LoVo (cell line): ENCODE results near the gene DNAH9.
A peak's percentile ranks its signal among the peaks of the same experiment; 100 is the strongest.

ENCODE experiments used
- DNase-seq: peaks from one replicate; pipeline ENCODE4 v3.0.0-alpha.2; 2016; ENCODE audit warnings: low spot score

DNAH9 gene

DNA sequence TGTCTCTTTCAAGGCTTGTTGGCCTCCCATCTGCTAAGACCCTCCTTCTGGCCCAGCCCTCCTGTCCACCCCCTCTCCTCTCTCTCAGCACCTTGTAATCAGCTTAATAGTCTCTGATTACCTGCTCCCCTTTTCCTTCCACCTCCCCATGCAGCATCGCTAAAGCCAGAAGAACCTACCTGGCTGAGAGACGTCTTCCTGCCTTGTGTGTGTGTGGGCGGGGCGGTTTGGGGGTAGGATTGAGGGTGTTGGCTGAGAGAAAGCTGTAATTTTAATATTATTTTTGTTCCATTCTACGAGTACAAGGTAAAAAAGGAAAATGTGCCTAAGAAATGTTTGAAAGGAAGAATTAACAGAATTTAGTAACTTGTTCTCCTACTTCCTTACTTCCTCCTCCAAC lies 3.4 kb downstream of the DNAH9 start:
- DNase-seq: no peak

DNA sequence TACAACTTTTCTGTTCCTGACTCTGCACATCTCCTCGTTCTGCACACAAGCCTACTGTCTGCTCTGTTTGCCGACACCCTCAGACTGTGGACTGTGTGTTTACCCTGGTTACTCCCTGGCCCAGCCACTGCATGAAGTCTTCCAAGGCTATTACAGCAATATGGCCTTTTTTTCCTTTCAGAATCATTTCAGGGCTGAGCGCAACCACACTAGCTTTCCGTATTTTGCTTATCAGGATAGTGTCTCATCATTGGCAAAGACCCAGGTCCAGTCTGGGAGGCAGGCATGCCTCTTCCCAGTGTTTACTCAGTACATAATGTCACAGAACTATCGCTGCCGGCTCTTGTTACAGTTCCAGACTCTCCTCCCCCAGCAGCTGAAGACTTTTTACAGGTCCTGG lies 10.1 kb downstream of the DNAH9 start:
- DNase-seq: no peak

DNA sequence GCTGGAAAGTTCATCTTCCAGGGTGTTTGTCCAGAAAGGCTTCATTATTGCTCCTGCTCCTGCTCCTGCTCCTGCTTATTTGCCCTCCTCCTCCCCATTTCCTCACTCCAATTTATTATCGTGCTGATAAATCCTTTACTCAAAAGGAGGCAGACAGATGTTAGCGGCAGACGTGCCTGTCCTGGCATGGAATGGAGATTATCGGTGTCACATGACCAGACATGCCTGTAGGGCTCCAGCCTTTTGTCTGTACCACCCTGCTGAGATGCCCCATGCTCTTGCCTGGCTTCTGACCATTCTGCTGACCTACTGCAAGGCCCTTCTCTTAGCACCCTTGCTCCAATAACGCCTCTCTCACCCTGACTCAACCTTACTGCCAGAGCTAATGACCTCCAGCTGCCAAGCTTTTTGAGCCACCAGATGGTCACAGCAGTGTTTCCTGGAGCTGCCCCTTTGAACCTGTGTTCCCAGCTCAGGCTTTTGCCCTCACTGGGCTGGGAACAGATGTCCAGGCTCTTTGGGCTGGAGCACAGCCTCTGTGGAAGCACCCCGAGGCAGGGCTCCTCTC lies 12.8 kb downstream of the DNAH9 start:
- DNase-seq: no peak

DNA sequence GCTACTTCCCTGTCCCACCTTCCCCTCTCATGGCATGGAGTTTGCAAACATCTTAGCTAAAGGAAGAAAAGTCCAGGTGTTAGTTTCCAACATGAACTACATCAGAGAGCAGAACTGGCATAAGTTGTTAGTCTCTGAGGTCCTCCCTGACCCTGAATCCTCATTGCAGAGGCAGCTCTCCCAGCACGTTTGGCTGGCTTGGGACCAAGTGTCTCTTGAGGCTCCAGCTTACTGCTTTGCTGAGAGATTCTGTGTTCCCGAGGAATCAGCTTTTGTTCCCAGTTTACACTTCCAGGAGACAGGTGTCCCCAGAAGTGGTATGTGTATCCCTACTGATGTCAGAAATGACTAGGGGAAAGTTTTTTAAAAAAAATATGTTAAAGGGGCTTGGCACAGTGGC lies 14.7 kb downstream of the DNAH9 start:
- DNase-seq: no peak

DNA sequence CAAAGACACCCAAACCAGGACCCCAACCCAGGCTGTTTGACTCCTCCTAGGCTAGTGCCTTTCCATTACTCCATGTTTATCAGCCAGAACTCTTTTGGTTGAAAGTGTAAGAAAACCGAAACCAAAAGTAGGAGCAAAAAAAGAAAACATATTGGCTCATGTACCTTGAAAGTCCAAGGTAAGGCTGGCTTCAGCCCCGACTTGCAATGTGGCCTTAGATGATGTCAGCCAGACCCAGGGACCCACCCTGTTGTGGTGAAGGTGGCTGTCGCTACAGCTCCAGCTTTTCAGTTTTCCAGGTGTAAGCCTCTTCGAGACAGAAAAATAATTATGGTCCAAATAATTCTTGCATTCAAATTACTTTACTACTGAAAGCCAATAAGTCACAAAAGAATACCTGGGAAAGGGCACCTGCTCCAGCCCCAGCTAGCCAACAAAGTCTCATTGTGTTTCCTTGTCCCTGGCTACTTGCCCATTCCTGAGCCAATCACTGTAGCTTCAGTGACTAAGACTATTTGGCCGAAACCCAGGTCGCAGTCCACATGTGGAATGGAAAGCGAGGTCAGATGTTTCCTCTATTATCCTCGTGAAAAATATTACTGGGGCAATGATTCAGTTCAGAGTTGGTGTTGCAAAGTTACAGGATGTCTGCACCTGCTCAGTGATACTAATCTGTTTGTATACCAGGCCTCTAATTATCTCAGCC lies 20.7 kb downstream of the DNAH9 start:
- DNase-seq: peak; percentile 85

DNA sequence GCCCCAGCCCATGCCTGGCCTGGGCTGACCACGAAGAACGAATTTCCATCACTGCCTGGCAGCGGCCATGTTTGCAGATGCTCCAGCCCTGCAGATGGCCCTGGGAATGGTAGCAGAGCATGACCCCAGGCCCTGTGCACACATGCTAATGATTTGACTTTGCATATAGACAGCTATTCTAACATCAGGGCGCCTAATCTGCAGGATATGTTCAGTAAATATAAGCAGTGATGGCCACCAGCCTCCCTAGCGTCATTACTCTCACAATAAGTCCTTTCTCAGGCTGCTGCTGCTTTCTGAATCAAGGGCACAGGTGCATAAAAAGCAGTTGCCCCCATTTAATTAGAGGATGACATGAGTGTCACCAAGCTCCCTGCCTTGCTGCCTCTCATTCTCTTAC lies 24.2 kb downstream of the DNAH9 start:
- DNase-seq: no peak

DNA sequence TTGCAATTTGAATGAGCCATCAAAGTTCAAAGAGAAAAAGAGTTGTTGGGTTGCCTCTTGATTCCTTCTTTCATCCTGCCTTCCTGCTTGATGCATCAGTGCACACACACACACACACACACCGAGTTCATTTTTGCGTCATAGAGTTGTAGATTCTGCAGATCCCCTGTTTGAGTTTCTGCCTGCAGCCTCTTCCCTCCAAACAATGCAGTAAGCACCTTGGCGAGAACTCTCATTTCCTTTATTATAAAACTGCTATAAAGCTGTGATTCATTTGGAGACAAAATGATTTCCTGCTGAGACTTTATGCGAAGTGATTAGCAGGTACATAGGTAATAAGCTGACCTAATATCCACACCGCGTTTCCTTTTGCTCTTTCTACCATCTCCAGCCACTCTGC lies 26.7 kb downstream of the DNAH9 start:
- no peak for DNase-seq

DNA sequence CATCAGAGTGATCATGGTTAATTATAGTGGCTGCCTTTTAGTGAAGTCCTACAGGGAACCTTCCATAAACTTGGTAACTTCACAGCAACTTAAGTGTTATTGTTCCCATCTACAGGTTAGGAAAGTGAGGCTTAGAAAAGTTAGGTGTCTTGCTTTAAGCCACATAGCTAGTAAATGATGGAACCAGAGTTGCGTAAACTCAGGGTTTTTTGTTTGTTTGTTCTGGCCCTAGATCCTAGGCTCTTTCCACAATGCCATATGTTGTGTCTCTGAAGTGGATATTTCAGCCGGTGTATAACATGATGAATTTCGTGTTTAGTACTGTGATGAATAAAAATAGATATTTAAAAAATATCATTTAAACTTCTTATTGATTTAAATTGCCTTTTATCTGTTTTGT lies 27.6 kb downstream of the DNAH9 start:
- no peak for DNase-seq

DNA sequence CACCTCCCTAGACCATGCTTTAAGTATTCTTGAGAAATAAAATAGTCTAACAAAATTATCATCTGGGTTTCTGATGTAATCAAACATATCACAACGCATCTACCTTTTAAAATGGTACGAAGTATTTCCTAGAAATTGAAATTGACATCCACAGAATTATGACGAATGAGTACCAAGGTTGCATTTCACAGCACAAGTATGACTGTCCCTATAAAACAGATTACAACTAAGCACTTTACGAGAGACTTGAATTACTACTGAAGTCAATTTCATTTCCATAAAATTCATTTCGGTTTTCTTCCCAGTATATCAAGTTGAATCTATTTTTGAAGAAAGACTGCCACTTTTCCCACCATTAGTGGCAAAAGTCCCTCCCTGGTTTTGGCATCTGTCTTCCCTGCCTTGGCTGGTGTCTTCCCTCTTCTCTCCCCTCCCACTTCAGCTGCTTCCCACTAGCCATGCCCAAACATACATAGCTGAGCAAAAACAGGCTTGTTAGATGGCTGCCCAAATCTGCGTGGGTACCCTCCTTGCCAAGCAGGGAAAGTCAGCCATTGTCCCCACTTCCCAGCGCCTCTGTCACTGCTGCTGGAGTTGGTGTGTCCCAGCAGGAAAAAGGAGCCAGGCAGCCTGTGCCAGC lies 29.2 kb downstream of the DNAH9 start:
- no peak for DNase-seq

DNA sequence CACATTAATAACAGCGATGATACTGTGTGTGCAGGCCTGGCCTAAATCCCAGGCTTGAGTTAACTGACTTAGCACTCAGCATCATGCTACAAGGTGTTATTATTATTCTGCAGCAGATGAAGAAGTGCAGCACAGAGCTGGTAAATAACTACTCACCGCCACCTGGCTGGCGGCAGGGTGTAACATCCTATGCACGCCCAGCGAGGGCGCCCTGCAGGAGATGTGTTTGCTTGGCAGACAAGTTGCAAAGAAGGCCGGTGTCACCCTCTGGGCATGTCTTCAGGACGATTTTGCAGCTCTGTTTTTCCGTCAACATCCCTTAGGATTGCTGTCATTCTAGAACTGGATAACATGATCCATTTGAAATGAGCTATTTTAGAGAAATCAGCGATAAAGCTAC lies 30.1 kb downstream of the DNAH9 start:
- DNase-seq: no peak

DNA sequence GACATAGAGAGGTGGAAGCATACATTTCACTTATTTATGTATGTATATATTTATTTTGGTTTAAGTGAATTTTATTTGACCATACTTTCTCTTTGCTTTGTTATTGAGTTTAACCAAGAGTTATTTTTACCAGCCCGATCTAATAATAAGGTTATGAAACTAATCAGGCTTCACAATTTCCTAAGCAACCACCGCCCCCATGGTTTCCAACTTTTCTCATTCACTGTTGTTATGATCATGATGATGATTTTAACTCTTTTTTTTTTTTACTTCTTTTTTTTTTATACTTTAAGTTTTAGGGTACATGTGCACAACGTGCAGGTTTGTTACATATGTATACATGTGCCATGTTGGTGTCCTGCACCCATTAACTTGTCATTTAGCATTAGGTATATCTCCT lies 30.6 kb downstream of the DNAH9 start:
- no peak for DNase-seq

DNA sequence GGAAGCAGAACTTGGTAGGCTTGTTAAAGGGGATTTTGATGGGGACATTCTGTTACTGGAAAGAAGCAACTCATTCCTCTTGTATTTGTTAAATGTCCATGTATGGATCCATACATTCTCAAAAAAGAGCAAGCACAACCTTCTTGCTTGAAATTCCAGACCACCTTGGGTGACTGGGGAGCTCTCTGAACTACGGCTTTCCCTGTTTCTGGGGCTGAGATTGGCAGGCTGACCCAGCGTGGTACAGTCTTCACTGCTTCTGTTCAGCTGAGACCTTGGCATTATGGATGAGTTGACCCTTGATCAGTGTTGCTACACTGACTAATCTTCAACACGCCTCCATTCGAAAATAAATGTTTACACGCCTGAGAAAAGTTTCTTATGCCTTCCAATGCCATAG lies 38.5 kb downstream of the DNAH9 start:
- DNase-seq: no peak

DNA sequence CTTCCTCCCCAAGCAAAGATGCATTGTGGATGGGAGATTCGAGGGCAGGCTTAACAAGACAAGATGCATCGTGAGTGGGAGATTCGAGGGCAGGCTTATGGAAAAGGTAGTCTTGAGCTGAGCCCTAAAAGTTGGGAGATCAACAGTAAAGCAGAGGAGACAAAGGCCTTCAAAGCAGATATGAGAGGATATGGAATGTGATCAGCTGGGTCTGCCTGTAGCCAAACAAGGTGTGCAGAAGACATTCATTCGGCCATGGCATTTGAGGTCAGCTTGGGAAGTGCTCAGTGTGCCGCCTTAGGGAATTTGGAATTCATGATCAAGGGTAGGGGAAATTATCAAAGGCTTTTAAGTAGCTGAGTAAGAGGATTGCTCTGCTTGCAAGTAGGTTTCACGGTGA lies 39.5 kb downstream of the DNAH9 start:
- no peak for DNase-seq

DNA sequence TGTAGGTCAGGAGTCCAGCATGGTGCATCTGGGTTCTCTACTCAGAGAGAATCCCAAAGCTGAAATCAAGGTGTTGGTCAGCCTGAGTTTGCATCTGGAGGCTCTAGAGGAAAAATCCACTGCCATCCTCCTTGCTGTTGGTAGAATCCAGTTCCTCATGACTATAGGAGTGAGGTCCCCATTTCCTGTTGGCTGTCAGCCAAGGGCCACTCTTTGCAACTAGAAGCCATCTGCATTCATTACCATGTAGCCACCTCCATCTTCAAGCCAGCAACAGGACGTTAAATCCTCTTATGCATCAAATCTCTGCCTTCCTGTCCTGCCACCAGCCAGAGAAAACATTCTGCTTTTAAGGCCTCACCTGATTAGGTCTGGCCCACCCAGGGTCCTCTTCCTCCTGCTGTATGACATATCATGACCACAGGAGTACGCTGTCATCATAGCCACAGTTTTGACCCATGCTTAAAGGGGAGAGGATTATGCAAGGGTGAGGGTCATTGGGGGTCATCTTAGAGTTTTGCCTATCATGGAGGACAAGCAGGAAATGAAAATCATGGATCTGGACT lies 40.5 kb downstream of the DNAH9 start:
- DNase-seq: no peak

DNA sequence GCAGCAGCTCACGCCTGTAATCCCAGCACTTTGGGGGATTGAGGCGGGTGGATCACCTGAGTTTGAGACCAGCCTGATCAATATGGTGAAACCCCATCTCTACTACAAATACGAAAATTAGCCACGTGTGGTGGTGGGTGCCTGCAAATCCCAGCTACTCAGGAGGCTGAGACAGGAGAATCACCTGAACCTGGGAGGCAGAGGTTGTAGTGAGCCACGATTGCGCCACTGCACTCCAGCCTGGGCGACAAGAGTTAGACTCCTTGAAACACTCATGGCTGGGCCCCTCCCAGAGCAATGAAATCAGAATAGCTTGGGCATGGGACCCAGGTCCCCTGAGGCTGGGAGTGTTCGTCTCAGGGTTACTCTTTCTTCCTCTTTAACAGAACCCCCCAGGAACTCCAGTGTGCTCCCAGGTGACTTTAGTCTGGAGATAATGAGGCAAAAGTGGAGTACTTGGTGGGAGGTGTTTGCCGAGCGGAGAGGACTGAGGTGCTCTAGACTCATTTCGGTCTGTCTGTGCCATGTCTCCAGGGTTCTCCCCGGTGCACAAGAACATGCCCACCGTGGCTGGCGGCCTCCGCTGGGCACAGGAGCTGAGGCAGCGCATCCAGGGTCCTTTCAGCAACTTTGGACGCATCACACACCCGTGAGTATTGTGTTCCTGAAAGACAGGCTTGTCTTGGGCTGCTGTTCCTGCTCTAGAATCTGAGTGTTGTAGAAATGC lies 41.6 kb downstream of the DNAH9 start:
- DNase-seq: no peak

DNA sequence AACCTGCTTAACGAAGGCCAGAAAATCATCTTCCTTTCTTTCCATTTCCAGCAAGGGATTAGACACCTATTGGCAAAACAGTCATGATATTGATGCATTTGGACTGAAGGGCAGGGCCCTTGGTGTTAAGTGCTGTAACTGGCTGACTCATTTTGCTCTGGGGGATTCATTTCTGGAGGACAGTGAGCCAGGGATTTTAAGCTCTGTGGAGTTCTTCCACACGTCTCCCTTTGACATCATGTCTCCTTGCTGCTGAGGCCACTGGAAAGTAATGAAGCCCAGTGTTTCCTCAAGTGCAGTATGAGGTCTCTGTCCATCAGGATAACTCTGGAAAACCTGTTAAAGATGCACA lies 42.2 kb downstream of the DNAH9 start:
- DNase-seq: no peak

DNA sequence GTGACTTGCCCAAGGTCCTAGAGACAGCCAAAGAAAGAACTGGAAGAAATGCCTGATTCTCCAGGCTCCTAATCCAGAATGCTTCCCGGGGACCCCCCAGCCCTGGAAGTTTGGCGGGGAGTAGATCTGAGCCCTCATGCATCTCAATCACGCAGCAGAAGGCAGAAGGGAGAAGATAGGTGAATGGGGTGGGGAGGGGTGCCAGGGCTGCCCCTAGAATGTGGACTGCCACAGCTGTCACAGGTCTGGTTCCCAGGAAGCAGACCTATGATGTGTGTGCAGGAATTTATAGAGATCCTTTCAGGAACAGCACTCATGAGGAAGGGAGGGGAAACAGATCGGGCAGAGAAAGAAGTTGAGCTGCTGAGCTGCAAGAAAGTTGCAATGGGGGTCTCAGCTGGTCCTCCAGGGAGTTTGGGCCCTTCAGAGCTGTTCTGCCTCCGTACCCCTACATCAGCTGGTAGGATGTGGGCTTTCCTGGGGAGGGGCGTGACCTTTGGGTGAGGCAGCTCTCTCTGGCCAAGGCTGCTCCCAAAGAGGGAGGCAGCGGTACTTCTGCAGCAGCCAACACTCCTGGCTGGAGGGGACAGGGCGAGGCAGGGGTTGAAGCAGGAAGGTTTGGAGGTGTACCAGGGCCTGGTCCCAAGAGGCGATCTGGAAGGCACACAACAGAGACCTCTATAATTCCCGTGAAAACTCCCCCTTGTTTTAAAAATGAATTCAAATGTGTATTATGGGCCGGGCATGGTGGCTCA lies 43.4 kb downstream of the DNAH9 start:
- no peak for DNase-seq

DNA sequence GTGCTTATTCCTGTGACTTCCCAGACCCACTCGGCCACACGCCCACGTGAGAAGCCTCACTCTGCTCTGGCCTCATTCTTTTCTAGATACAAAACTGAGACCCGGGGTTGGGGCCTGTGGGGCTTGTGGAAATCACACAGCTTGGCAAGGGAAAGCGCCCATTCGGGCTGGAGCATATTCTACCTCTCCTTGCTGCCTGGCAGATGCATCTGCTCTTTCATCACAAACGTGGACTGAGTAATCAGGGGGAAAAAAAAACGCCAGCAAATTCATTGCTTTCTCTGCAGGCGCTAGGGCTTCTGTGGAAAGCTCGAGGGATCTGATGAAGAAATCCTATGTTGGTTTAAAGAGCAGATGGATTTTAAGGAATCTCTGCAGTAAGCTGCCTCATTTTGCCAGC lies 44.4 kb downstream of the DNAH9 start:
- no peak for DNase-seq

DNA sequence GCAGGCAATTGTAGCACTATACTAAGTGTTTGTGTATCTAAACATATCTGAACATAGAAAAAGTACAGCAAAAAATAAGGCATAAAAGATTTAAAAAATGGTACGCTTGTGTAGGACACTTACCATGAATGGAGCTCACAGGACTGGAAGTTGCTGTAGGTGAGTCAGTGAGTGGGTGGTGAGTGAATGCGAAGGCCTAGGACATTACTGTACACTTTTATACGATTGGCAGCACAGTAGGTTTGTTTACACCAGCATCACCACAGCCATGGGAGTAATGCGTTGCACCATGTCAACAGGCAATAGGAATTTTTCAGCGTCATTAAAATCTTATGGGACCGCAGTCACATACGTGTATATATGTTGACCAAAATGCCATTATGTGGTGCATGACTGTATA lies 45.6 kb downstream of the DNAH9 start:
- no peak for DNase-seq

DNA sequence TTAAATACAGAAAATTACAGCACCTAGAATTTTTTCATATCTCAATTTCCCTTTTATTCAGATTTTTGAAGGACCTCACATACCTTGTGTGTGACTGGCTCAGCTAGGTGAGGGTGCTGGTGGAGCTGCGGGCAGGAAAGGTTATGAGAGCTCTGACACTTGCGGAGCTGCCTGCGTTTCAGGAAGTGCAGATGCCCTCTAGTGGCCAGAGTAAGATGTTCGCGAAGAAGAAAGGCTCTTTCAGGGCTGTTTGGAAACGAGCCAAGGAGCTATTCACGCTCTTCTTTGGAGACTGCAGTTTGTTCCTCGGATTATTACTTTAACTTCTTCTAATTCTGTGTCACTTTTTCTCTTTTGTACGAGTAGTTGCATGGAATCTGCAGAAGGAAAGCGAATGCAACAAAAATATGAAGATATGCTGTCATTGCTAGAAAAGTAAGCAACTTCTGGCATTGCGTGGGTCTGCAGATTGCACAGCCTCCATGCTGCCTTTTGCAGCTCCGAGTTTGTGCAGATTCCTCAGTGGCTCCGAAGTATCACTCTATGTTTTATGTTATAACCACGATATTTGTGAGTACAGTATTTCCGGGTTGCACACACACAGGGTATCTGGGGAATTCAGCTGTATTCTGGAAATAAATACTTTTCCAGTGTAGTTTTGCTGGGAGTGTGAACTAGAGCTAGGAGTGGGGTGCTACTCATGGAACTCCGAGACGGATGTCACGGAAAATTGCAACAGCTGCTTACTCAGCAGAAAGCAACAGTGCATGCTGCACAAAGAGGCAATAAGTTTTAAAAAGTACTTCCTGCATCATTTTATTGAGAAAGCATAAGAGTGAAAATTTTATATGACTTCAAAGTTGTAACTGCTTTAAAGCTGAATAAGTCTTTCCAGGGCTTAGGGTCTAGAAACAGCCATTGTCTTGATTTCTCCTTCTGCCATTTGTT lies 46.3 kb downstream of the DNAH9 start:
- peak; percentile 83 for DNase-seq

DNA sequence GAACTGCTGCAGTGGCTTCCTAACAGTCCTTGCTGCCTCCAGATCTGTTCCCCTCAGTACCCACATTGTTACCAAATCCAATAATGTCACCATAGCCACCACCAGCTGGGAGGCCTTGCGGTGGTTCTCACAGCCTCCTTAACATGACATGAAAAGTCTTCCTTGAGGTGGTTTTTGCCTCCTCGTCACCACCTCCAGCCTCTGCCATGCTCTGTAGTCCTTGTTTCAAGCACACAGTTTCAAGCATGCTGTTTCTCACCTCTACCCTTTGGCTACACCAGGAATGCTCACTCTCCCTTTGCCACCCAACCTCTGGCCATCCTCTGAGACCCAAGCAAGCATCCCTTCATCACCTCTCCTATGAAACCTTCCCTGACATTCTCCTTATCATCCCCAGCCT lies 47.2 kb downstream of the DNAH9 start:
- DNase-seq: no peak
